Nephron (organoid): ENCODE results near the gene OLIG2.

Experiments used
- H3K27ac Mint-ChIP-seq, 3 experiments: 2 replicates each; pipeline ENCODE4 v1.8.0; 2020; ENCODE audit warnings: mixed read lengths in 3 of 3, mild to moderate bottlenecking in 2 of 3, moderate library complexity in 1 of 3
- H3K27me3 Mint-ChIP-seq: 2 replicates; pipeline ENCODE4 v1.8.0; 2021; ENCODE audit warnings: low read depth, mild to moderate bottlenecking, moderate library complexity, mixed read lengths
- H3K36me3 Mint-ChIP-seq: 2 replicates; pipeline ENCODE4 v1.8.0; 2020; ENCODE audit warnings: low read depth, mixed read lengths
- H3K4me1 Mint-ChIP-seq: 2 replicates; pipeline ENCODE4 v1.8.0; 2020; ENCODE audit warnings: mixed read lengths
- H3K4me3 Mint-ChIP-seq, 3 experiments: 2 replicates each; pipeline ENCODE4 v1.8.0; 2020; ENCODE audit warnings: mild to moderate bottlenecking in 3 of 3, mixed read lengths in 3 of 3, moderate library complexity in 2 of 3
- H3K9me3 Mint-ChIP-seq: 2 replicates; pipeline ENCODE4 v1.8.0; 2020; ENCODE audit warnings: mixed read lengths
- TF ChIP-seq, protein P1 (sequence below), 3 experiments: fragments of 200-600 bp; sonication (generic); IDR thresholded peaks; one replicate each; pipeline ENCODE4 v1.5.0; 2021; ENCODE audit warnings: antibody characterized with exemption in 3 of 3; ENCODE audit not compliant: unreplicated experiment in 3 of 3

The OLIG2 gene

DNA sequence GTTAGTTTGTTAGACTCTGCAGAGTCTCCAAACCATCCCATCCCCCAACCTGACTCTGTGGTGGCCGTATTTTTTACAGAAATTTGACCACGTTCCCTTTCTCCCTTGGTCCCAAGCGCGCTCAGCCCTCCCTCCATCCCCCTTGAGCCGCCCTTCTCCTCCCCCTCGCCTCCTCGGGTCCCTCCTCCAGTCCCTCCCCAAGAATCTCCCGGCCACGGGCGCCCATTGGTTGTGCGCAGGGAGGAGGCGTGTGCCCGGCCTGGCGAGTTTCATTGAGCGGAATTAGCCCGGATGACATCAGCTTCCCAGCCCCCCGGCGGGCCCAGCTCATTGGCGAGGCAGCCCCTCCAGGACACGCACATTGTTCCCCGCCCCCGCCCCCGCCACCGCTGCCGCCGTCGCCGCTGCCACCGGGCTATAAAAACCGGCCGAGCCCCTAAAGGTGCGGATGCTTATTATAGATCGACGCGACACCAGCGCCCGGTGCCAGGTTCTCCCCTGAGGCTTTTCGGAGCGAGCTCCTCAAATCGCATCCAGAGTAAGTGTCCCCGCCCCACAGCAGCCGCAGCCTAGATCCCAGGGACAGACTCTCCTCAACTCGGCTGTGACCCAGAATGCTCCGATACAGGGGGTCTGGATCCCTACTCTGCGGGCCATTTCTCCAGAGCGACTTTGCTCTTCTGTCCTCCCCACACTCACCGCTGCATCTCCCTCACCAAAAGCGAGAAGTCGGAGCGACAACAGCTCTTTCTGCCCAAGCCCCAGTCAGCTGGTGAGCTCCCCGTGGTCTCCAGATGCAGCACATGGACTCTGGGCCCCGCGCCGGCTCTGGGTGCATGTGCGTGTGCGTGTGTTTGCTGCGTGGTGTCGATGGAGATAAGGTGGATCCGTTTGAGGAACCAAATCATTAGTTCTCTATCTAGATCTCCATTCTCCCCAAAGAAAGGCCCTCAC is at the start of gene OLIG2:
Gene OLIG2 (plus strand): TSS at position 447 of the 954 bp plus-strand sequence. CDS start 928 bp downstream, outside the sequence.
- peaks cover 2% of the 10 kb centered on the region for H3K9me3 Mint-ChIP-seq
- TF ChIP-seq, protein P1, sequence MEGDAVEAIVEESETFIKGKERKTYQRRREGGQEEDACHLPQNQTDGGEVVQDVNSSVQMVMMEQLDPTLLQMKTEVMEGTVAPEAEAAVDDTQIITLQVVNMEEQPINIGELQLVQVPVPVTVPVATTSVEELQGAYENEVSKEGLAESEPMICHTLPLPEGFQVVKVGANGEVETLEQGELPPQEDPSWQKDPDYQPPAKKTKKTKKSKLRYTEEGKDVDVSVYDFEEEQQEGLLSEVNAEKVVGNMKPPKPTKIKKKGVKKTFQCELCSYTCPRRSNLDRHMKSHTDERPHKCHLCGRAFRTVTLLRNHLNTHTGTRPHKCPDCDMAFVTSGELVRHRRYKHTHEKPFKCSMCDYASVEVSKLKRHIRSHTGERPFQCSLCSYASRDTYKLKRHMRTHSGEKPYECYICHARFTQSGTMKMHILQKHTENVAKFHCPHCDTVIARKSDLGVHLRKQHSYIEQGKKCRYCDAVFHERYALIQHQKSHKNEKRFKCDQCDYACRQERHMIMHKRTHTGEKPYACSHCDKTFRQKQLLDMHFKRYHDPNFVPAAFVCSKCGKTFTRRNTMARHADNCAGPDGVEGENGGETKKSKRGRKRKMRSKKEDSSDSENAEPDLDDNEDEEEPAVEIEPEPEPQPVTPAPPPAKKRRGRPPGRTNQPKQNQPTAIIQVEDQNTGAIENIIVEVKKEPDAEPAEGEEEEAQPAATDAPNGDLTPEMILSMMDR (IDR thresholded peaks at IDR 0.05; ENCODE audit: unreplicated experiment in 3 of 3) = no peak
- peaks cover 95% of the 10 kb centered on the region for H3K27me3 Mint-ChIP-seq
- no peaks in the 10 kb centered on the region for H3K36me3 Mint-ChIP-seq
- peak within 1 kb of the TSS; percentile 77 to 83 (median 83) for H3K4me3 Mint-ChIP-seq
- peaks cover 24% of the 10 kb centered on the region for H3K4me1 Mint-ChIP-seq
- no peak within 1 kb of the TSS for H3K27ac Mint-ChIP-seq

DNA sequence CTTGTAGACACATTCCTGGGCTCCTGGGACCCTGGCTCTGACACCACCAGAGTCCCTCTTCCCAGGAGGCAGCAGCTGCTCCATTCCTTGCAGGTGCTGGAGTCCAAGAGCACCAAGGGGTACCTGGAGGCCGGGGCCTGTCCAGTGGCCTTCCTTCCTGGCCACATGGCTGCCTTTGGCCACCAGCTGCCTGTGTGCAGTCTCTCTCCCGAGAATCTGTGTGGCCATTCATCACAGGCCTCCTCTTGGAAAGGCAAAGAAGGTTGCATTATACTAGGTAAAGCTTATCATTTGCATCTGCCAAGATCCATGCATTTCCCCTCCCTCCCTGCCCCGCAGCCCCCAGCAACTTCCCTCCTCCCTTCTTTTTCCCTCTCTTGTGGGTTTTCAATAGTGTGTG is 48.9 kb upstream of the OLIG2 start:
- Mint-ChIP-seq H3K4me1 (no peaks in the 10 kb centered on the region), H3K9me3 (no peaks in the 10 kb centered on the region), H3K4me3 (no peak overlapping the region), H3K27me3 (peaks cover 59% of the 10 kb centered on the region), H3K27ac (no peak overlapping the region), H3K36me3 (no peaks in the 10 kb centered on the region)
- TF ChIP-seq, protein P1 (IDR thresholded peaks at IDR 0.05; ENCODE audit: unreplicated experiment in 3 of 3) = no peak

DNA sequence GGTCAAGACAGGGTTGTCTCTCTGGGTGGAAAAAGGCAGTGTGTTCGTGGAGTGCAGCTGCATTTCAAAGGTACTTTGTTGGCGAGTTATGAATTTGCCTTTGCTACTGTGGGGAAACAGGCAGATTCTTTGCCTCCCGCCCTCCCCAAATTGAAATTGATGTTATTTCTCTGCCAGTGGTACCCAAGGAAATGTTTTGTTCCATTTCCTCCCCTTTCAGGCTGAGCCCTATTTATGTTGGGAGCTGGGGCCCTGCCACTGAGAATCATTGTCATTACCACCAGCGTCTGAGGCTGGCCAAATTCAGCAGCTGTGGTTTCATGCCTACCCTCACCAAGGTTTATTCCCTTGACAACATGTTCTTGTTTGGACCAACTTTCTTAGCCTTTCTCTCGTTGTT is 48.5 kb upstream of the OLIG2 start:
- Mint-ChIP-seq H3K9me3 (no peaks in the 10 kb centered on the region), H3K36me3 (no peaks in the 10 kb centered on the region), H3K27me3 (peaks cover 59% of the 10 kb centered on the region), H3K4me1 (no peaks in the 10 kb centered on the region), H3K4me3 (no peak overlapping the region), H3K27ac (no peak overlapping the region)
- TF ChIP-seq, protein P1 (IDR thresholded peaks at IDR 0.05; ENCODE audit: unreplicated experiment in 3 of 3) = no peak

DNA sequence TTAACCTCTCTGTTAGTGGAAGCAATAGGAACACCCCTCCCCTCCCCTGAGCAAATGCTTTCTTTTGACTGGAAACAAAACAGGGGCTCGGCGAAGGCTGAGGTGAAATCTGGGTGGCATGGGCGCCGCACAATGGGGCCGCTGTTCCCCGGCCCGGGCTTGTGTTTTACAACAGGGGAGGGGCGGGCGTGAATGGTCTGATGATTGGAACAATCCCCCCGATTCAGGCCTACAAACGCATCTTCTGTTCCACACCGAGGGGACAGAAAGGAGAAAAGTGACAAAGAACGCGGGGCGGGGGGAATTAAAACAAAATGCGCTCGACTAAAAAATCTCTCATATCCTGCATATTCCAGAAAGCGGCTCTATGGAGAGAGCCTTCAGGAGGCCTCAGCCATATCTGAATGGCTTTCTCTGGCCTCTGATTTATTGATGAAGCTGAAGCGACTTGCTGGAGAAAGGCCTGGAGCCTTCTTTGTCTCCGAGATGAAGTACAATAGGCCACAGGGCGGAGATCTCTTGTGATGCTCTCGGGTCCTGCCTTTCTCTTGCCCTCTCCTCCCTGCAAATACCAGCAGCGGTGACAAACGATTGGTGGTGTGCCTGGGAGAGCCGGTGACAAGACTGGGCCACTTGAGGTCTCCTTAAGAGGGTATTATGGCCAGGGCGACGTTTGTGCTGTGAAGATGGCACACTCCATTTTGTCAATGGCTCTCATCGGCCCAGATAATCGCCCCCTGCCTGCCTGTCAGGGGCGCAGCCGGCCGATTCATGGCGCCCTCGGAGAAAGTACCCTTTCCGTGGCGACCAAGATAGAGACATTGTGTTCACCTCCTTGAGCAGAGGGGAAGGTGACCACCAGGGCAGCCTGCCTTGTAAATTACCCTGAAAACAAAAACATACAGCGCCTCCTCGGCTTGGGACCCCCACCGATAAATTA is 47.1 kb upstream of the OLIG2 start:
- H3K4me3 Mint-ChIP-seq = no peak overlapping the region
- H3K27me3 Mint-ChIP-seq = peaks cover 53% of the 10 kb centered on the region
- H3K36me3 Mint-ChIP-seq = no peaks in the 10 kb centered on the region
- no peak overlapping the region for H3K27ac Mint-ChIP-seq
- TF ChIP-seq, protein P1 (IDR thresholded peaks at IDR 0.05; ENCODE audit: unreplicated experiment in 3 of 3) = no peak
- H3K9me3 Mint-ChIP-seq = no peaks in the 10 kb centered on the region
- no peaks in the 10 kb centered on the region for H3K4me1 Mint-ChIP-seq

DNA sequence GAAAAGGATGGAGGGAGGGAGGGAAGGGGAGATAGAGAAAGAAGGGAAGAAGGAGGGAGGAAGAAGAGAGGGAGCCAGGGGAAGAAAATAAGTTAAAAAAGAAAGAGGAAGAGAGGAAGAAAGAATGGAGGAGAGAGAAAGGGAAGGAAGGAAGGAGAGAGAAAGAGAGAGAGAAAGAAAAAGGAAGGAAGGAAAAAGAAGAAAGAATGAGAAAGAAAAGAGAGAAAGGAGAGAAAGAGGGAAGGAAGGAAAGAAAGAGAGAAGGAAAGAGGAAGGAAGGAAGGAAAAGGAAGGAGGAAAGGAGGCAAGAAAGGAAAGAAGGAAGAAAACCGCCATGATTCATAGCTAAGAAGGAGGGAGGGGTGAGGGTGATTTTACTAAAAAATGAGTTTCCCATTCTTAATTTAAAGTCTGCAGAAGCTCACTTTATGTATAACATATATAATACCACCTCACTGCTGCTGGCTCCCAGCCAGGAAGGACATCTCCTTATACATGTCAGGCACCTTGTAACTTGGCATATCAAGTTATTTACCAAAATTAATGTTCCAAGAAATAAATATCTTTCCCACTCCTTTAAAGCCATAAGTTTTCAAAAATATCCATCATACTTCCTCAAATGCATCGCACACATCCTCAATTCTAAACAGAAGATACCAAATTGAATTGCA is 46.0 kb upstream of the OLIG2 start:
- TF ChIP-seq, protein P1 (IDR thresholded peaks at IDR 0.05; ENCODE audit: unreplicated experiment in 3 of 3) = no peak
- no peak overlapping the region for H3K27ac Mint-ChIP-seq
- peaks cover 48% of the 10 kb centered on the region for H3K27me3 Mint-ChIP-seq
- no peaks in the 10 kb centered on the region for H3K9me3 Mint-ChIP-seq
- H3K4me3 Mint-ChIP-seq = no peak overlapping the region
- H3K4me1 Mint-ChIP-seq = no peaks in the 10 kb centered on the region
- H3K36me3 Mint-ChIP-seq = no peaks in the 10 kb centered on the region
